ENCODE data around the gene MAMLD1. TPM values are rescaled to one million over a fixed set of nuclear protein-coding genes. Genes with fewer than 3 reads are reported as not detected.

The MAMLD1 gene
- total RNA-seq, 1 donor from 2014 or later, result 3.0 TPM

DNA sequence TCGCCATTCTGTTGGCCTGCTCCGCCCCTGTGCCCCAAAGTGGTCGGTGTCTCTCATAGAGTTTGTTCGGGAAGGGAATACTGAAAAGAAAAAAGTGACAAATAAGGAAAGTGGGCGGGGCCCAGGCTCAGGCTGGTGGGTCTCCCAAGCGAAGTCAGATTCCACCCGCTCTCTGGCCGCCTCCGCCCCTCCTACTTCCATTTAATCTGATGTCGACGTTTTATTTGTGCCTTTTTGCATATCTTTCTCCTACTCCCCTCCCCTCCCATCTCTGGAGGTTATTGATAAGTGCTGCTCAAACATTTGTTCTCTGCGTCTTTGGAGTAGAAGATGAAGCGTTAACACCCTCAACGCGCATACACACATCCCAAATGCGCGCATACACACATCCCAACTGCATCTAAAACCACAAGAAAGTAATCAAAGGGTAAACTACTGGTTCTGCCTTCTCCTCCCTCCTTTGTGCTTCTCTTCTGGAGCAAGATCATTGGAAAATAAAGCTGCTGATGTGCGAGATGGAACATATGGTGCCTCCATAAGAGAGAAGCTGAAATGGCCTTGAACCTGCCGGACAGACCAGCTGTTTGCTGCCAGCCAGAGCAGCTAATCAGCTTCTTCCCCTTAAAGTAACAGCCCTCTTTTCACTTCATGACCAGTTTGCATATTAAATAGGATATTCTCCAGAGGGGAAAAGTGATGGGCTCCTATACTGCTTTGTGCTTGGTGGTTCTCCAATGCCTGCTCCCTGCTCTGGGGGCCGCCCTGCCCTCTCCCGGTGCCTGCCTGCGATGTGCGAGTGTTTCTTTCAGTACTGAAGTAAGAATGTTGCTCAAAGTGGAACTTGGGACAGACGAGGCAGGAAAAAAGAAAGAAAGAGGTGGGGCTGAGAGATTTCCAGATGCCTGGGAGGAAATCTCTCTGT, 3.1 kb downstream of the MAMLD1 start:
- peaks cover 5% of the 10 kb centered on the region for H3K27me3 ChIP-seq (ENCODE audit: low read depth)
- no peaks in the 10 kb centered on the region for H3K9me3 ChIP-seq
- peak overlapping the region; percentile 68 for H3K27ac ChIP-seq
- DNase-seq, result peak; percentile 54
- intact Hi-C loops (cut with DNase I), result no loop called here
- H3K4me1 ChIP-seq, result peaks cover 9% of the 10 kb centered on the region
- peak in 1 of 2 donors; percentile 2 for ATAC-seq
- H3K4me3 ChIP-seq, result peak overlapping the region; percentile 63
- no peaks in the 10 kb centered on the region for H3K36me3 ChIP-seq
- no peak for TF ChIP-seq CTCF (IDR thresholded peaks at IDR 0.05)

DNA sequence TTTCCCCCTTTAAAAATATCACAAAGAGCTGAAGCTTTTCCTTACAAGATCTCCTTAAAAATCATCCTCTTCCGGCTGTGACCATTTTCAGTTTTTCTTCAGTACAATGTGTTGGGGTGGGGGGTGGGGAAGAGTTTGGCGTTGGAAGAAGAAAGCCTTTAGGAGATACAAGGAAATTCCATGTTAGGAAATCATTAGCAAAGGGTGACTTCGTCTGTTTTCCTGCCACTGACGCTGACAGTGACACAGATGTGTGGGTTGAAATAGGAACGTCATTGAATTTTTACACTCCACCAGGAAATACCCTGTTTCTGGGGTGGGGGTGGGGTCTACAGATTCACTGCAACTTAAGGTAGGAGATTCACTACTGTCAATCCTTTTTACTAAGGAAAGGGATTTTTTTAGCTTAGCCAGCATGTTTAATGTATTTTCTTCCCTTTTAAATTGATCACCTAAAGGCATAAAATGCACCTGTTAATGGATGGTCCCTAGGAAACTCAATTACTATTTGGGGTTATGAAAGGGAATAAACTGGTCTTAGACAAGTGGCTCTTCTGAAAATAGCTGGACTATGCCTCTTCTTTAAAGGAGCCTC, 3.9 kb downstream of the MAMLD1 start:
- Histone ChIP-seq H3K27me3 (ENCODE audit: low read depth) (peaks cover under 1% of the 10 kb centered on the region), H3K4me1 (peaks cover 3% of the 10 kb centered on the region), H3K9me3 (no peaks in the 10 kb centered on the region), H3K27ac (peak overlapping the region; percentile 68), H3K4me3 (peak overlapping the region; percentile 63), H3K36me3 (no peaks in the 10 kb centered on the region)
- ATAC-seq (no peak), DNase-seq (no peak)
- intact Hi-C loops (cut with DNase I), result no loop called here
- no peak for TF ChIP-seq CTCF (IDR thresholded peaks at IDR 0.05)

DNA sequence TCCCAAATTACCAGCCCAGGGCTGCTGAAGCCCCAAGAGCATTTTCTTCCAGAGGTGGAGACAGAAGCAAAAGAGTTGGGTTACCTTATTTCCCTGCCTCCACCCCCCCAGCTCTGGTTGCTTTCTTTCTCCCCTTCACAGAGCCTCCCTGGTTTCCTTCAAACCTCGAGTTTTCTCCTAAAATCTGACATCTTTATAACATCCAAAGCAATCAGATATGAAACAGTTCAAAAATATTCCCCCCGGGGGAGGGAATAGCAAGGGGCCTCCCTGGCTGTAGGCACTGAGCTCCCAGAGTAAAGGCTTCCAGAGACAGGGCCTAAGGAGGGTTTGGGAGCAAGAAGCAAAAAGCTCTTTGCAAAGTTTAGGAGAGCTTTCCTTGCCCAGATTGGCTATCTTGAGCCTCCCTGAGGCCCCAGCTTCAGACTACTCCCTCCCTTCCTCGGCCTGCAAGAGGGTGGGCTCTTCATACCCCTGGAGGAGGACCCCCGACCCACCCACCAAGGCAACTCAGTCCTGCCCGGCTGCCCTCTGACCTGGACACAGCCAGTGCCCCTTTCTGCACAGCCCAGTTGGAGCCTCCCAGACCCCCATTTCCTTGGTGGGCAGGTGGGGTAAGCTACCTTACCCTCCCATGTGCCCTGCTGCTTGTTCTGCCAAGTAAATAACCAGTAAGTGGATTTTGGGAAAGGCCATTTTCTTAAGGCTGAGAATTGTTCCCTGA, 7.6 kb downstream of the MAMLD1 start:
- intact Hi-C loops (cut with DNase I), result no loop called here
- no peak overlapping the region for H3K4me3 ChIP-seq
- ATAC-seq, result no peak
- no peaks in the 10 kb centered on the region for H3K27me3 ChIP-seq (ENCODE audit: low read depth)
- H3K4me1 ChIP-seq, result no peaks in the 10 kb centered on the region
- no peaks in the 10 kb centered on the region for H3K36me3 ChIP-seq
- H3K27ac ChIP-seq, result no peak overlapping the region
- no peak for TF ChIP-seq CTCF (IDR thresholded peaks at IDR 0.05)
- no peak for DNase-seq
- H3K9me3 ChIP-seq, result no peaks in the 10 kb centered on the region

GRCh38 chrX:150371877-150372276, 8.8 kb downstream of the MAMLD1 start:
- H3K36me3 ChIP-seq, result no peaks in the 10 kb centered on the region
- intact Hi-C loops (cut with DNase I), result no loop called here
- ATAC-seq, result no peak

More at GRCh38 chrX:150371877-150372276, 8.8 kb downstream of the MAMLD1 start:
- H3K27ac ChIP-seq, result no peak overlapping the region
- TF ChIP-seq CTCF (IDR thresholded peaks at IDR 0.05), result no peak
- DNase-seq, result no peak
- H3K27me3 ChIP-seq (ENCODE audit: low read depth), result no peaks in the 10 kb centered on the region
- no peaks in the 10 kb centered on the region for H3K4me1 ChIP-seq
- H3K4me3 ChIP-seq, result no peak overlapping the region
- no peaks in the 10 kb centered on the region for H3K9me3 ChIP-seq

All from lower lobe of right lung (tissue), 2 donors.